ENCODE data around the gene PTX4.

GRCh38 chr16:1503110-1503955 lies 14.6 kb upstream of the PTX4 start:
- TF ChIP-seq CTCF (IDR thresholded peaks at IDR 0.05) (no peak), POLR2A (IDR thresholded peaks at IDR 0.05) (no peak)

Data from lower leg skin (tissue), 3 donors.